HG03565 (cell line): Measurements from ENCODE around the gene PTPA.
"Not testable (repeated sequence)": the region's sequence is repeated elsewhere in the genome, so short reads cannot be mapped to it uniquely, and the experiment has no call there.

ENCODE experiments used
- ATAC-seq: cut with Tn5 transposase; IDR thresholded peaks from one replicate; pipeline ENCODE4 v1.9.1; 2021; ENCODE audit warnings: mild to moderate bottlenecking, moderate library complexity; ENCODE audit not compliant: unreplicated experiment

PTPA gene

DNA sequence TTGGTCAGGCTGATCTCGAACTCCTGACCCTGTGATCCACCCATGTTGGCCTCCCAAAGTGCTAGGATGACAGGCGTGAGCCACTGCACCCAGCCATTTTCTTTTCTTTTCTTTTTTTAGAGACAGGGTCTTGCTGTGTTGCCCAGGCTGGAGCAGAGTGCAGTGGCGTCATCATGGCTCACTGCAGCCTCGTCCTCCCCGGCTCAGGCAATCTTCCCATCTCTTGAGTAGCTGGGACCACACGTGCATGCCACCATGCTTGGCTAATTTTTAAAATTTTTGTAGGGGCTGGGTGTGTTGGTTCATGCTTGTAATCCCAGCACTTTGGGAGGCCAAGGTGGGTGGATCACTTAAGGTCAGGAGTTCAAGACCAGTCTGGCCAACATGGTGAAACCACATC lies 85.8 kb downstream of the PTPA start:
- ATAC-seq, result not testable (repeated sequence)

DNA sequence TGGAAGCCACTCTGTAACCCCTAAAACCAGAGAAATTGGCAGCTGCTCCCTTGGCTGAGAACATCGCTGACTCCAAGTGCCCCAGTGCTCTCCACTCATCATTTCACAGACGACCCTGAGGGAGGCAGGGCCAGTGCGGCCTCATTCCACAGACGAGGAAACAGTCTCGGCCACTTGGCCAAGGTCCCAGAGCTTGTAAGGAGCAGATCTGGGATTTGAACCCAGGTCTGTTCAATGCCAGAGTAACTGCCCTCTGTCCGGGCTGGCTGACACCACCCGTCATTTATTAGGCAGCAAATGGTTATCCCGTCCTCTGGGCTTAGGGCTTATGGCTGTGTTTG lies 86.7 kb downstream of the PTPA start:
- ATAC-seq, result no peak
